NCI-H1105 treated with DMSO at 0.1 percent for 48 hours (cell line): ENCODE measurements around the gene KIF3A.

Experiments used
- DNase-seq: peaks from one replicate; lab custom pipeline; 2025; lab: John Stamatoyannopoulos, UW

Gene KIF3A

DNA sequence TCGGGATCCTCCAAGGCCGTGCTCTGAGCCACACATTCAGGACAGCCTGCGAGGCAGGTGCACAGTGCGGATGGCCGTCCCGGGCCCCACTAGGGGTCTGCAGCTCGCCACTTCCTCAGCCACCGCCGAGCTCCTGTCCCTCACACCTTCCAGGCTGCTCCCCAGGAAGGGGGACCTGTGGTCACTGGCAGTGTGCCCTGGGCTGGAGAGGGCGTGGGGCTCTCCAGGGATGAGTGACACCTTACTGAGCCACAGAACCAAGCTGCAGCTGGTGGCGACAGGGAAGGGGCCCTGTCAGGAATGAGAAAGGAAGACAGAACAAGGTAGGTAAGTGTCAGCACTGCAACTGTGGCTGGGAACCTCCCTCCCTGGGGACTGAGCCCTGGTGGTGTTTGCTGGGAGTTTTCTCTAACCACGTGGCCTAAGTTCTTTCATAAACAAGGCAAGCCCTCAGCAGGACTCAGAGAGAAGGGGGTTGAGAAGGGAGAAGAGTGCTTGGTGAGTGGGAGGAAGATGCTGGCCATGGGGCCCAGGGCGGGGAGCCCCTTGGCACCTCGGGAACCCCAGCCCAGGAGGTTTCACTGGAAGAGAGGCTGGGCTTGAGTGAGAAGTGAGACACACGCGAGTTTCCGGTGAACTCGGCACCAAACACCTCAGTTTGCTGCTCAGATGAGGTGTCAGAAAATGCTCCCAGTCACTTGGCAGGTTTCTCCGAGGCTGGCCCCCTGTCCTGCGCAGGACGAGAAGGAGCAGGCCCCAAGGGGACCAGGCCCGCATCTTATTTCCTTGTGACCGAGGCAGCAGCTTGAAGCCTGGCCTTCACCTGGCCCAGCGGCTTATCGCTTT lies 74.2 kb downstream of the KIF3A start:
- DNase-seq = no peak

DNA sequence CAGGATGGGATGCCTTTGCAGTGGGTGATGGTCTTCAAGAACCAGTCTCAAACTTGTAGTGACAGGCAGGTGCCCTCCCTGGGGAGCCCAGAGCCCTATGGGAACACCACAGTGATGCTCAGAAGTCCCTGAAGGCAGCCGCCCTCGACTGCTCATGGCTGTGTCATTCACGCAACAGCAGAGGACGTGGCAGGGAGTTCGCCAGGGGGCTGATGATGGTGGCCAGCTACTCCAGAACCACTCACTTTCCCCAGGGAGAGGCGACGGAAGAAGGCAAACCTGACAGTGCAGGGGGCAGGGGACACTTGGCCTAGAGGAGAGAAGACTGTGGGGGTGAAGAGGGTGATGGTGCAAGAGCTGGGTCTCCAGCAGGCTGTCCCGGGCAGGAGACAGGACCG lies 75.3 kb downstream of the KIF3A start:
- no peak for DNase-seq

DNA sequence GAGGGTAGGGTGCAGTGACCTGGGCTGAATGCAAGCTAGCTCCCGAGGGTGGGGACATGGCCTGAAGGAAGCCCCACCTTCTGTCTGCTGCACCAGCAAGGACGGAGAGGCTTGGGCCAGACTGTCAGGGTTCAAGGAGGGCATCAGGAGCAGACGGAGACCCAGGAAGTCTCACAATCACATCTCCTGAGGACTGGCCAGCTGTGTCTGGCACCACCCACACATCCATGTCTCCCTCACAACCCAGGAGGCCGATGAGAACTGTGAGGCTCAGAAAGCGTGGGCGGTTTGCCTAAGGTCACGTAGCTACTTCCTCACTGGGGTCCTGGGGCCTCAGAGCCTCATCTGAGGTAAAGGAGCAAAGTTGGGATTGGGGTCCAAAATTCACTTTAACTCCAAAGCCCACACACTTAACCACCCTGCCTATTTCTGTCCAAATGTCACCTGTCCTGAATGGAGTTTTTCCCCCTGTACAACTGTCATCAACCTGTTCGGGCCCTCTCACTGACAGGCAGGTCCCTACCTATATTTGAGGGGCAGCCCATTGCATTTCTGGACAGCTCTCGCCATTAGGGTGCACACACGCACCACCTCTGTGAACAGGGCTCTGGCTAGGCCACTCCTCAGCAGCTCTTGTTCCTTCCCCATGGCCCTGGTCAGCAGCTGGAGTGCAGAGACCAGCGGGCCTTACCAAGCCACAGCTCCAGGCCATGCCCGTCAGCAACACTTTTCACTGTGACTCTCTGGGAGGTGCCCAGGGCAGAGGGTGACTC lies 75.9 kb downstream of the KIF3A start:
- DNase-seq = no peak

DNA sequence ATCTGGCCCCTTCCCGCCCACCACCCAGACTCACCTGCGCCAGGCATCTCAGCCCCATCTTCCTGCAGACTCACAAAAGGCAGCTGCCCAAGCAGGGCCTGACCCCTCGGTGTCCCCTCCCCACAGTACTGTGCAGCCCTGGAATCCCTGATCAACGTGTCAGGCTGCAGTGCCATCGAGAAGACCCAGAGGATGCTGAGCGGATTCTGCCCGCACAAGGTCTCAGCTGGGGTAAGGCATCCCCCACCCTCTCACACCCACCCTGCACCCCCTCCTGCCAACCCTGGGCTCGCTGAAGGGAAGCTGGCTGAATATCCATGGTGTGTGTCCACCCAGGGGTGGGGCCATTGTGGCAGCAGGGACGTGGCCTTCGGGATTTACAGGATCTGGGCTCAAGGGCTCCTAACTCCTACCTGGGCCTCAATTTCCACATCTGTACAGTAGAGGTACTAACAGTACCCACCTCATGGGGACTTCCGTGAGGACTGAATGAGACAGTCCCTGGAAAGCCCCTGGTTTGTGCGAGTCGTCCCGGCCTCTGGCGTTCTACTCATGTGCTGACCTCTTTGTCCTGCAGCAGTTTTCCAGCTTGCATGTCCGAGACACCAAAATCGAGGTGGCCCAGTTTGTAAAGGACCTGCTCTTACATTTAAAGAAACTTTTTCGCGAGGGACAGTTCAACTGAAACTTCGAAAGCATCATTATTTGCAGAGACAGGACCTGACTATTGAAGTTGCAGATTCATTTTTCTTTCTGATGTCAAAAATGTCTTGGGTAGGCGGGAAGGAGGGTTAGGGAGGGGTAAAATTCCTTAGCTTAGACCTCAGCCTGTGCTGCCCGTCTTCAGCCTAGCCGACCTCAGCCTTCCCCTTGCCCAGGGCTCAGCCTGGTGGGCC lies 77.5 kb downstream of the KIF3A start:
- no peak for DNase-seq

DNA sequence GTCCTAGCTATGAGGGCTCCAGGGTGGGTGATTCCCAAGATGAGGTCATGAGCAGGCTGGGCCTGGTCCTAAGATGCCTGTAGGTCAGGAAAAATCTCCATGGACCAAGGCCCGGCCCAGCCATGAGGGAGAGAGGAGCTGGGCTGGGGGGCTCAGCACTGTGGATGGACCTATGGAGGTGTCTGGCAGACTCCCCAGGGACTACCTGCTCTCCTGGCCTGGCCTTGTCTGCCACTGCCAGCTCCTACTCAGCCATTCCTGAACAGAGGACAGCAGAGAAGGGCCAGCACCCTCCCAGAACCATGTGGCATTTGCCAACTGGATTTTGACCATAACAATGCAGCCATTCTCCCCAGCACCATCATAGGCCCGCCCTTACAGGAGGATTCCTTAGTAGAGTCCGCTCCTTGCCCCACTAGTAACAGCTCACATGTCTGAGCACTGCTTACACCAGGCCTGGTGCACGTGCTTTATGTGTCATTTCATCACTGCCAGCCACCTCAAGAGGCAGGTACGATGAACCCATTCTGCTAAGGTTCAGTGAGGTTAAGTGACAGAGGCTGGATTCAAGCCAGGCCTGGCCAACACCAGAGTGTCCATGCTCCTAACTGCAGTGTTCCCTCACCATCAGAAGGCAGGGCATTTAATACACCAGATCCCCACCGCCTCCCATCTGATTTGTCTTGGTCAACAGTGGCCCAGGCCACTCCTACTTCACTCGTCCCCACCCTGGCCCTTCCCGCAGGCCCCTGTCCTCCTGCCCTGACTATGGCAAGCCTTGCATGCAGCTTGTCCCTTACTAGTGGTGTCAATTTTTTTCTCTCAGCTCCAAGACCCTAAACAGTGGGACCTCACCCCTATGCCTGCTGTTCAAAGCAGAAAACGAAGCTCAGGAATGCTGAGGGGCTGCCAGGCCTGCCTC lies 78.7 kb downstream of the KIF3A start:
- no peak for DNase-seq

DNA sequence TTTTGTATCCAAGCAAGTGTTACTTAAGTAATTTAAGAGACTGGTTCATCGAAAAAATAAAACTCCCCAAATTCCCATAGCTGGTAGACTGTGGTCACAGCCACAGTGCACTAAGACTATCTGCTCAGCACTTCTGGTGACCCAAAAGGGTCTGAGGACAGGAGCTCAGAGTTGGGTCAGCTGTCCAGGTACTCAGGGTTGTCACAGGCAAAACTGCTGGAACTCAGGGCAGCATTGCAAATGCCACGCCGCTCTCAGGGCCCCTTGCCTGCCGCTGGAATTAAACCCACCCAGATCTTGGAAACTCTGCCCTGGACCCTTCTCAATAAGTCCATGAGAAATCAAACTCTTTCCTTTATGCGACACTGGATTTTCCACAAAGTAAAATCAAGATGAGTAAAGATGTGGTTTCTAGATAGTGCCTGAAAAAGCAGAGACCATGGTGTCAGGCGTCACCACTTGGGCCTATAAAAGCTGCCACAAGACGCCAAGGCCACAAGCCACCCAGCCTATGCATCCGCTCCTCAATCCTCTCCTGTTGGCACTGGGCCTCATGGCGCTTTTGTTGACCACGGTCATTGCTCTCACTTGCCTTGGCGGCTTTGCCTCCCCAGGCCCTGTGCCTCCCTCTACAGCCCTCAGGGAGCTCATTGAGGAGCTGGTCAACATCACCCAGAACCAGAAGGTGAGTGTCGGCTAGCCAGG lies 79.5 kb downstream of the KIF3A start, which contains the start of gene IL13:
TSS of gene IL13 (plus strand) at position 498 of the 705 bp plus-strand sequence. CDS start at position 512, 14 bp downstream.
- DNase-seq = no peak

DNA sequence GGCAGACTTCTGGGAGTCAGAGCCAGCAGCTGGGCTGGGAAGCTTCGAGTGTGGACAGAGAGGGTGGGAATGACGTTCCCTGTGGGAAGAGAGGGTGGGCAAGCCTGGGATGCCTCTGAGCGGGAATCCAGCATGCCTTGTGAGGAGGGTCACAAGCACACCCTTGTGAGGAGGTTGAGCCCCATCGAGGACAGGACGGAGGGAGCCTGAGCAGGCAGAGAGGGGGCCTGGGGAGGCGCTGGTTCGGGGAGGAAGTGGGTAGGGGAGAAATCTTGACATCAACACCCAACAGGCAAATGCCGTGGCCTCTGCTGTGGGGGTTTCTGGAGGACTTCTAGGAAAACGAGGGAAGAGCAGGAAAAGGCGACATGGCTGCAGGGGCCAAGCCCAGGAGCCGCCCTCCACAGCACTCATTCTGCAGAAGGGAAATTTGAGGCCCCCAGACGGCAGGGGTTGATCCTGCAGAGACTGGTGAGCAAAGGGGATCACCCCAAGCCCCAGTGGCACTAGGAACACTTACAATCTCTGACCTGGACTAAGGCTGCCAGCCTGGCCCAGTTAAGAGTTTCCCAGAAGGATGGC lies 80.5 kb downstream of the KIF3A start:
- DNase-seq = no peak

DNA sequence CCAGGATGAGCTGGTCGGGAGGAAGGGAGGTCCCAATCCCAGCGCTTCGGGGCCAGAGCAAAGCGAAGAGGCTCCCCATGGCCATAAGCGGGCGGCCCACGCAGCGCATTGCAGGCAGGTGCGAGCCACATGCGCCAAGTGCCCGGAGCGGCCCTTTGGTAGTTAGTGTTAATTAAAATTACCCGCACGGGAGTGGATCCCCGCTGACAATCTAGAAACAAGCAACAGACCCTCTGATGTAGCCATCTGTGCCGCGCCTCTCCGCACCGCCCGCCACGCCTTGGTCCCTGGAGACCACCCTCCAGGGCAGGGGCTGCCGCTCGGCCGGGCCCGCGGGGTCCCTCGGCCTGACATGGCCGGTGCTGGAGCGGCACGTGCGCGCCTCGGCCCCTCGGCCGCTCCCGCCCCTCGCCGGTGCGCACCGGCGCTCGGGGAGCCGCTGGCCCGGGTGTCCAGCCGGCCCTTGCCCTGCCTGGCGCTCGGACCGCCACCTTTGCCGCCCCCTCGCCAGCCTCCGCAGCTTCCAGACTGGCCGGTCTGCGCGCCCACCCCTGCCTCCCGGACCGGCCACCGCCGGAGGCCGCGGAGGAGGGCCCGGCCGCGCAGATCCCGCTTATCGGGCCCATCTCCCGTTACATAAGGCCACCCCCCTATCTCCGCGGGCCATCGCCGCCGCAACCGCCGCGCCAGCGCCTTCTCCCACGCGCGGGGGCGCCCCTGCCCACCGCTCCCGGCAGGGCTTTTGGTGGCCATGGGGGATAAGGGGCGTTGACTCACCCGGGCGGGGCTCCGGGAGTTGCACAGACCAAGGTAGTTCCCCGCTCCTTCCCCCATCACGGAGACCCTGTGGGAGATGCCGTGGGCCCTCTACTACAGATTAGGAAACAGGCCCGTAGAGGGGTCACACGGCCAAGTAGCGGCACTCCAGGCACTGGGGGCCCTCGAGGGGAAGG lies 81.2 kb downstream of the KIF3A start:
- DNase-seq = no peak

DNA sequence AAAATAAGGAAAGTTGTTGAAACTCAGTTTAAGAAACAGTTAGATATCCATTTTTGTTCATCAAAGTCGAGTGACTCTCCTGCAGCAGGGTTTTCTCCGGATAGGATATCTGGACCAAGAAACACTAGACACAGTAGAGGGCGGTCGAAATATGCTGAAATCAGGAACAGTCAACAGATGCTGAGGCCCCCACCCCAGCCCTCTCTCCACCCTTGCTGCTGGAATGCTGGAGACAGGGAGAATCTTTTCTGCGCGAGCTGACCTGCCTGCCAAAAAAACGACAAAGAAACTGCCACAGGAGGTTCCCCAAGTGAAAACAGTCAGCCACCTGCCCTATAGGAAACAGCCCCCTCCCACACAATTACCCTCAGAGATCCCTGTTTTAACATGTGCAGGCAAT lies 83.6 kb downstream of the KIF3A start:
- DNase-seq = no peak

DNA sequence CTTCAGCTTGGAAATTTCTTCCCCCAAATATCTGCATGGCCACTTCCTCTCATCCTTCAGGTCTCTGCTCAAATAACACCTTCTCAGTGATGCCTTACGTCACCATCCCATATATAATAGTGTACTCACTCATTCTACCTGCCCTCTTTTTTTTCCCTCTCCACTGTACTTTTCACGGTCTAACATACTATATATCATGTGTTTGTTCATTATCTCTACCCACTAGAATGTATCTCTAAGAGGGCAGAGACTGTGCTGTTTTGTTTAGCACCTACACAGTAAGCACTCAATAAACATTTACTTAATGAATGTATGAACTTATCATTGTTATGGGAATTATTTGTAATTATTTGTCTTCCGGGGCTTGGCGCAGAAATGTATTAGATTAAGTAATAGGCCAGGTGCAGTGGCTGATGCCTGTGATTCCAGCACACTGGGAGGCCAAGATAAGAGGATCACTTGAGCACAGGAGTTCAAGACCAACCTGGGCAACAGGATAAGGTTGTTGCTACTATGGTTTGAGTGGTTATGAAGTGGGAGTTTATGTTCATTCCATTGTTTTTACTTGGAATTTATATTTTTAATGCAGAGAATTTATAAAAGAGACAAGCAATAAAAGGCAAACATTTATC lies 85.4 kb downstream of the KIF3A start:
- no peak for DNase-seq

DNA sequence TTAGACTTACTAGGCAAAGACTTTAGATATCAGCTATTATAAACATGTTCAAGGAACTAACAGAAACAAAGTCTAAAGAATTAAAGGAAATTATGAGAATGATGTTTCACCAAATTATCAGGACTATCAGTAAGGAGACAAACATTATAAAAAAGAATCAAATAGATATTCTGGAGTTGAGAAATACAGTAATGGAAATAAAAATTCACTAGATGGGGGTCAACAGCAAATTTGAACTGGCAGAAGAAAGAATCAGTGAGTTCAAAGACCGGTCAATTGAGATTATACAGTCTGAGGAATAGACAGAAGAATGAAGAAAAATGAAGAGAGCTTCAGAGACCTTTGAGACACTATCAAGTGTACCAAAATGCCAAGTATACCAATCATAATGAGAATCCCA lies 89.0 kb downstream of the KIF3A start:
- no peak for DNase-seq

DNA sequence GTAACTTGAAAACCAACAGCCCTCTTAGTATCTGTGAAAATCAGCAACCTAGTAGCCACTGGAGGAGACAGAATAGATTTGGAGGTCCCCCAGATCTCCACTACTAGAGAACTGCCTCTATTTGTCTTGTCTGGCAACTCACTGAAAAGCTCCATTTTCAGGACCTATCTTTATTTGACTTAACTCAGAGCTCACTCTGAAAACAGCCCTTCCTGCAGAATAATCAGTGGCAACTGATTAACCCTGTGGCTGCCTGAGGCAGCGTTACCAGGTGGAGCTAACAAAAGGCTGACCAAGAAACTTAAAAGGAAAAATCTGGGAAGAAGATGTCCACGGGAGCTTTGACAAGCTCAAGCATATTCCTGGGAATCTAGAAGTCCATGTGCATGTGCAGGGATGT lies 89.9 kb downstream of the KIF3A start:
- no peak for DNase-seq

DNA sequence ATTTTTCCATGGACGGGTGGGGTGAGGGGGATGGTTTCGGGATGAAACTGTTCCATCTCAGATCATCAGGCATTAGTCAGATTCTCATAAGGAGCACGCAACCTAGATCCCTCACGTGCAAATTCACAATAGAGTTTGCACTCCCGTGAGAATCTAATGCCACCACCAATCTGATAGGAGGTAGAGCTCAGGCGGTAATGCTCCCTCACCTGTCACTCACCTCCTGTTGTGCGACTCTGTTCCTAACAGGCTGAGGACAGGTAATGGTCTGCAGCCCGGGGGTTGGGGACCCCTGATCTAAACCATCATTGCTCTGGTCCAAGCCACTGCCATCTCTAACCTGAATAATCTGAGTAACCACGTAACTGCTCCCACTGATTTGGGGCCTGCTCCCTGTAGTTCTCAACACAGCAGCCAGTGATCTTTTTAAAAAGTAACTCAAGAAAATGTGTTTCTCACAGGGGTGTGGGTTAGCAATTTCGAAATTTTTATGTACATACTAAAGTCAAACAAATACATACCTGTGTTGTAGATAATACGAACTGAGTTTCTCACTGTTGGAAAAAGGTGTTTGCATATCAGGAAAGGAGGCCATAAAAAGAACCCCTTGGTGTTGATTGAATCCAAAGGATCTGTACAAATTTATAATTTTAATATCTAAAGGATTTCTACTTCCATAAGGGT lies 90.6 kb downstream of the KIF3A start:
- DNase-seq = no peak

DNA sequence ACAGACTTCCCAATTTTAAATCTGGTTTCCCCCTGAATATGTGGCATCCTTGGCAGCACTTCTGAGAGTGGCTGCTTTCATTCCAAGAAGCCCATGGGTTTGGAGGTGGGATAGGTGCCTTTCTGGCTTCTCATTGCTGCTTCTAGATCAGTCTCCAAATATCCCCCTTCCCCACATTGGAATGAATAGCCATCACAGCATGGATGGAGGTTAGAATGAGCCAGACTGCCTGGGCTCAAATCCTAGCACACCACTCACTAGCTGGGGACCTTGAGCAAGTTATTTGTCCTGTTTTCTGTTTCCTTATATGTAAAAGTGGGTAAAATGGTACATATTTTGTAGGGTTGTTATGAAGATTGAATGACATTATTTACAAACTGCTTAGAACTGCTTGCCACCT lies 93.2 kb downstream of the KIF3A start:
- DNase-seq = no peak
